PC-9 (cell line): ENCODE measurements around the gene ADCY2. TPM values are rescaled to one million over a fixed set of nuclear protein-coding genes. Genes with fewer than 3 reads are reported as not detected.

Experiments
- BruUV-seq: library from RNA; stranded (reverse); fragments of 400-500 nt; replicated peaks from 2 replicates; lab custom pipeline; 2021; lab: Mats Ljungman, UMichigan
- CTCF ChIA-PET: fragments of 300-600 bp; sonication (Branson Sonifier 250); formaldehyde crosslinking; loops from one replicate; lab custom pipeline; 2022; ENCODE audit warnings: antibody characterized with exemption; lab: Charles Lee
- POLR2A ChIA-PET: fragments of 300-600 bp; sonication (Branson Sonifier 250); formaldehyde crosslinking; loops from one replicate; lab custom pipeline; 2022; ENCODE audit warnings: antibody characterized with exemption; ENCODE audit not compliant: unreplicated experiment; lab: Charles Lee
- DNase-seq, 2 experiments: peaks; one replicate each; pipeline versions ENCODE4 v3.0.0 to v3.0.0-alpha.2; 2015 to 2022; ENCODE audit warnings: mixed read lengths in 1 of 2
- H2AFZ ChIP-seq: fragments of 200-600 bp; sonication (generic); 2 replicates; pipeline ENCODE4 v1.8.1; 2017; ENCODE audit warnings: antibody characterized with exemption
- H3F3A ChIP-seq: fragments of 200-600 bp; sonication (generic); 2 replicates; pipeline ENCODE4 v1.8.1; 2017; ENCODE audit warnings: antibody characterized with exemption, mild to moderate bottlenecking, low read depth; ENCODE audit not compliant: insufficient read depth
- H3K27ac ChIP-seq: fragments of 200-600 bp; sonication (generic); 2 replicates; pipeline ENCODE4 v1.6.1; 2016; ENCODE audit warnings: mixed run types
- H3K27me3 ChIP-seq: fragments of 200-600 bp; sonication (generic); 2 replicates; pipeline ENCODE4 v1.6.1; 2016; ENCODE audit warnings: low read depth, mixed run types; ENCODE audit not compliant: insufficient read depth
- H3K36me3 ChIP-seq: fragments of 200-600 bp; sonication (generic); 2 replicates; pipeline ENCODE4 v1.6.1; 2016; ENCODE audit warnings: low read depth, mixed run types
- H3K4me1 ChIP-seq: fragments of 200-600 bp; sonication (generic); replicated peaks from 2 replicates; pipeline ENCODE4 v1.6.1; 2016; ENCODE audit warnings: mixed run types; ENCODE audit not compliant: insufficient read depth
- H3K4me2 ChIP-seq: fragments of 200-600 bp; sonication (generic); 2 replicates; pipeline ENCODE4 v1.6.1; 2017; ENCODE audit warnings: mixed run types
- H3K4me3 ChIP-seq: fragments of 200-600 bp; sonication (generic); 2 replicates; pipeline ENCODE4 v1.6.1; 2016; ENCODE audit warnings: mixed run types
- H3K79me2 ChIP-seq: fragments of 200-600 bp; sonication (generic); 2 replicates; pipeline ENCODE4 v1.6.1; 2017; ENCODE audit warnings: low read depth, mixed run types
- H3K9me2 ChIP-seq: fragments of 200-600 bp; sonication (generic); 2 replicates; pipeline ENCODE4 v1.8.1; 2017; ENCODE audit warnings: mild to moderate bottlenecking; ENCODE audit not compliant: insufficient read depth
- H3K9me3 ChIP-seq: fragments of 200-600 bp; sonication (generic); 2 replicates; pipeline ENCODE4 v1.8.1; 2016; ENCODE audit warnings: low read depth; ENCODE audit not compliant: insufficient read depth
- H4K20me1 ChIP-seq: fragments of 200-600 bp; sonication (generic); 2 replicates; pipeline ENCODE4 v1.8.1; 2017; ENCODE audit not compliant: insufficient read depth
- EZH2 ChIP-seq: fragments of 200-600 bp; sonication (generic); IDR thresholded peaks from 2 replicates; pipeline ENCODE4 v1.8.0; 2017; ENCODE audit warnings: antibody characterized with exemption, low read depth
- intact Hi-C: fragments of 100-400 bp; cut with micrococcal nuclease; formaldehyde crosslinking; loops from one replicate; pipeline ENCODE4 v1.10.0; 2022; ENCODE audit not compliant: unreplicated experiment
- total RNA-seq: library from RNA; stranded (reverse); gene quantifications from 2 replicates; pipeline ENCODE4 v1.2.3, GENCODE V29; 2021
- TF ChIP-seq, protein P1 (sequence below): fragments of 200-600 bp; sonication (generic); conservative IDR thresholded peaks from 2 replicates; pipeline ENCODE4 v1.6.1; 2017; ENCODE audit warnings: mixed run types, antibody characterized with exemption, mild to moderate bottlenecking, moderate library complexity

Gene ADCY2
- total RNA-seq, 1 experiment from 2014 or later, result not detected

DNA sequence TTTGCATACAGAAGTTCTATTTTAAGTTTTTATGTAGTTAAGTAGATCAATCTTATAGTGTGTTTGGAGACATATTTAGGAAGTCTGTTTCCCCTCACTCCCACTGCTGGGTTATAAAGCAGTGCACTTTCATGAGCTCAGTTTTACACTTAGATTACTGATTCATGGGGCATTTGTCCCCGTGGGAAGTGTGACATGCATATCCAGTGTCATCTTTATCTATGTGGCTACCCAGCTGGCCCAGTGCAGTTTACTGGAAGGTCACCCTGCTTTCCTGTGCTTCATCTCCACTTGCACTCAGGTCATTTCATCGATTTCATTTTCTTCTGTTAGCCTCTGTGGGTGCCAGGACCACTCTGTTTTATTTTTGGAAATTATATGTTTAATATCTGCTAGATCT, 49.1 kb downstream of the ADCY2 start:
- Histone ChIP-seq H3K9me2 (no peaks in the 10 kb centered on the region), H3K4me1 (no peaks in the 10 kb centered on the region), H3K4me3 (no peak overlapping the region), H3K4me2 (no peak overlapping the region), H3F3A (no peaks in the 10 kb centered on the region), H3K9me3 (no peaks in the 10 kb centered on the region), H3K27ac (no peak overlapping the region), H2AFZ (no peak overlapping the region), H3K79me2 (no peaks in the 10 kb centered on the region), H3K36me3 (no peaks in the 10 kb centered on the region), H3K27me3 (peaks cover 29% of the 10 kb centered on the region), H4K20me1 (no peaks in the 10 kb centered on the region)
- ChIA-PET CTCF (no interaction called here), POLR2A (no interaction called here)
- intact Hi-C loops, result no loop called here
- TF ChIP-seq EZH2, result no peak
- TF ChIP-seq, protein P1, sequence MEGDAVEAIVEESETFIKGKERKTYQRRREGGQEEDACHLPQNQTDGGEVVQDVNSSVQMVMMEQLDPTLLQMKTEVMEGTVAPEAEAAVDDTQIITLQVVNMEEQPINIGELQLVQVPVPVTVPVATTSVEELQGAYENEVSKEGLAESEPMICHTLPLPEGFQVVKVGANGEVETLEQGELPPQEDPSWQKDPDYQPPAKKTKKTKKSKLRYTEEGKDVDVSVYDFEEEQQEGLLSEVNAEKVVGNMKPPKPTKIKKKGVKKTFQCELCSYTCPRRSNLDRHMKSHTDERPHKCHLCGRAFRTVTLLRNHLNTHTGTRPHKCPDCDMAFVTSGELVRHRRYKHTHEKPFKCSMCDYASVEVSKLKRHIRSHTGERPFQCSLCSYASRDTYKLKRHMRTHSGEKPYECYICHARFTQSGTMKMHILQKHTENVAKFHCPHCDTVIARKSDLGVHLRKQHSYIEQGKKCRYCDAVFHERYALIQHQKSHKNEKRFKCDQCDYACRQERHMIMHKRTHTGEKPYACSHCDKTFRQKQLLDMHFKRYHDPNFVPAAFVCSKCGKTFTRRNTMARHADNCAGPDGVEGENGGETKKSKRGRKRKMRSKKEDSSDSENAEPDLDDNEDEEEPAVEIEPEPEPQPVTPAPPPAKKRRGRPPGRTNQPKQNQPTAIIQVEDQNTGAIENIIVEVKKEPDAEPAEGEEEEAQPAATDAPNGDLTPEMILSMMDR, result no peak
- DNase-seq, result no peak
- no TSS peak for BruUV-seq

DNA sequence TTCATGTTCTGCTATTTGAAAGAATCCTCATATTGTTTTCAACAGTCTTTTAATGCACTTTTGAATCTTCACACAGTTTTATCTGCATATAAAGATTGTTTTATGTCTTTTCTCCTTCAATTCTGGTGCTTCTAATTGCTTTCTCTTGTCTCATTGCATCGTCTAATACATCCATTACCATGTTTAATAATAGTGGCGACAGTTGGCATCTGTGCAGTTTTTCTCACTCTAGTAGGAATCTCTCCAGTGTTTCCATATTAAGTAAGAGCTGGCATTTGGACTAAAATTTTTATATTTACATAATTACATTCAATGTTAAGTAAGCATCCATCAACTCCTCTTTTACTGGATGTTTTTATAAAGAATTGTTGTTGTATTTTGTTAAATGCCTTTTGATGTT, 49.9 kb downstream of the ADCY2 start:
- H3K79me2 ChIP-seq, result no peaks in the 10 kb centered on the region
- H3K27ac ChIP-seq, result no peak overlapping the region
- no peaks in the 10 kb centered on the region for H3K36me3 ChIP-seq
- no peak overlapping the region for H3K4me3 ChIP-seq
- POLR2A ChIA-PET, result no interaction called here
- no peaks in the 10 kb centered on the region for H3K4me1 ChIP-seq
- intact Hi-C loops, result no loop called here
- H2AFZ ChIP-seq, result no peak overlapping the region
- H3K9me2 ChIP-seq, result no peaks in the 10 kb centered on the region
- no TSS peak for BruUV-seq
- TF ChIP-seq, protein P1, result no peak
- no peak for TF ChIP-seq EZH2
- peaks cover 25% of the 10 kb centered on the region for H3K27me3 ChIP-seq
- H3F3A ChIP-seq, result no peaks in the 10 kb centered on the region
- CTCF ChIA-PET, result no interaction called here
- H3K9me3 ChIP-seq, result no peaks in the 10 kb centered on the region; the same call in 1 of the 2 replicates
- H4K20me1 ChIP-seq, result no peaks in the 10 kb centered on the region
- H3K4me2 ChIP-seq, result no peak overlapping the region
- DNase-seq, result no peak

DNA sequence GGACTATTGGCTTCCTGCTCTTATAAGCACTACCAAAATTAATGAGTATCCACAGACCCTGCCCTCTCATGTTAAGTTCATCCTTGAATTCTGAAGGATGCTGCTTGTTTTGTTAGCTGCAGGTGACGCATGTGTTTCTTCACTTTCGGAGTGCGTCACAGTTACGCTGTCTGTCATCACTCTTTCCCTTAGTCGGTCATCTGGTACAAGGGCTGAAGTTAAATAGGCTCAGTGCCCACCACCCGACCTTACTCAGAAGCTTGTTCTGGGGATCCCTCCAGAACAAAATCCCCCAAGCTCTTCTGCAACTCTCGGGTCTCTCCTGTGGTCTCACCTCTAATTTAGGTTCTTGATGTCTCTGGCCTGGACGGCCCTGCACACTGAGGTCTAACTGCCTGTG, 51.0 kb downstream of the ADCY2 start:
- H3K9me2 ChIP-seq, result no peaks in the 10 kb centered on the region
- intact Hi-C loops, result no loop called here
- CTCF ChIA-PET, result no interaction called here

More for the DNA sequence above, 51.0 kb downstream of the ADCY2 start:
- no peaks in the 10 kb centered on the region; the same call in 1 of the 2 replicates for H3K9me3 ChIP-seq
- H3K79me2 ChIP-seq, result no peaks in the 10 kb centered on the region
- peaks cover 20% of the 10 kb centered on the region for H3K27me3 ChIP-seq
- H3K4me1 ChIP-seq, result no peaks in the 10 kb centered on the region
- no peak overlapping the region for H2AFZ ChIP-seq
- POLR2A ChIA-PET, result no interaction called here
- no peak for DNase-seq
- H3K36me3 ChIP-seq, result no peaks in the 10 kb centered on the region
- no peak overlapping the region for H3K27ac ChIP-seq
- no TSS peak for BruUV-seq
- H3F3A ChIP-seq, result no peaks in the 10 kb centered on the region
- H4K20me1 ChIP-seq, result no peaks in the 10 kb centered on the region
- no peak for TF ChIP-seq EZH2
- TF ChIP-seq, protein P1, result no peak
- H3K4me3 ChIP-seq, result no peak overlapping the region
- H3K4me2 ChIP-seq, result no peak overlapping the region
